Measurements from ENCODE around the gene PNP.
"Not testable (repeated sequence)": the region's sequence is repeated elsewhere in the genome, so short reads cannot be mapped to it uniquely, and the experiment has no call there.

The PNP gene

GRCh38 chr14:20469242-20469889, at the start of gene PNP:
TSS of gene PNP (plus strand) at chr14:20469406. CDS start at chr14:20469525, 119 bp downstream.
- DNase-seq, result peak; percentile 93

DNA sequence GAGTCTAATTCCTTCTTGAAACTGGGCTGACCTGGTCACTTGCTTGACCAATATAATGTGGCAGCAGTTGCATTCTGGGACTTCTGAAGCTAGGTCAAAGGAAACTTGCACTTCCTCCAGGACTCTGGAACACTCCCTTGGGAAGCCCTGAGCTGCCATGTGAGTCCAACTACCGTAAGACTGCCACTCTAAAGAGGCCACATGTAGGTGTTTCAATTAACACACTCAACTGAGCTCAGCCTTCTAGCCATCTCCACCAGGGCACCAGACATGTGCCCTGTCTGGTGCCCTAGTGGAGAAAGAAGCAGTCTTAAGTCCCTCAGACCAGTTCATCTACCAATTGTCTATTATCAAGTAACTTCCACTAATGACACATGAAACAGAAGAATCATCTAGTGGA, 49.8 kb upstream of the PNP start:
- no peak for DNase-seq

DNA sequence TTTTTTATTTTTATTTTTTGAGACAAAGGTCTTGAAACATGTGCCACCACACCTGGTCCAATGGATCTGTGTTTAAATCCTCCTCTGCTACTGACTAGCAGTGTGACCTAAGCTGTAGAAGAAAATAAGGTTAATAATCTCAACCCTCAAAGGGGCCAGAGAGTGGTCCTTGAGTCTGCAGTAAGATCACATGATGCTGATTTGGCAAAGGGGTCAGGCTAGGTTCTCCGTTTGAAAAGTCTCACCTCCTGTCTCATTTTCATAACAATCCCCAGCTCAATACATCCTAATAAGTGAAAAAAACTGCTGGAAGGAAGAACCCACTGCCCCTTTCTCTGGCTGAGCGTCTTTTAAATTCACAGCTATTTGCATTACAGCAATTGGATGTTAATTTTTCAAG, 47.9 kb upstream of the PNP start:
- no peak for DNase-seq

DNA sequence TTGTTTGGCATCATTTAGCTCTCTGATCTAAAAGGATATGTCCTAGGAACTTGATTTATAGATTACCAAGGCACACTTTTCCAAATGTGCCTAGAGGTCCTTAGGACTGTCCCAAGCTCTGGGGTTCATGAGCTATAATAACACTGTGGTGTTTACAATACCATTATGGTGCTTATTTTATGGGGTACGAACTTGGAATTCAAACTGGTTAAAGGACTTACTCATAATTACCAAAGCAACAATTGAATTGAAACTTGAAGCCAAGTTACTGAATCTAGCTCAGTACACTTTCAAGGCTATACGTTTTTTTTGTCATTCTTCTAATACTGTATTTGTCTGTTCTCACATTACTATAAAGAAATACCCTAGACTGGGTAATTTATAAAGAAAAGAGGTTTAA, 46.3 kb upstream of the PNP start:
- no peak for DNase-seq

DNA sequence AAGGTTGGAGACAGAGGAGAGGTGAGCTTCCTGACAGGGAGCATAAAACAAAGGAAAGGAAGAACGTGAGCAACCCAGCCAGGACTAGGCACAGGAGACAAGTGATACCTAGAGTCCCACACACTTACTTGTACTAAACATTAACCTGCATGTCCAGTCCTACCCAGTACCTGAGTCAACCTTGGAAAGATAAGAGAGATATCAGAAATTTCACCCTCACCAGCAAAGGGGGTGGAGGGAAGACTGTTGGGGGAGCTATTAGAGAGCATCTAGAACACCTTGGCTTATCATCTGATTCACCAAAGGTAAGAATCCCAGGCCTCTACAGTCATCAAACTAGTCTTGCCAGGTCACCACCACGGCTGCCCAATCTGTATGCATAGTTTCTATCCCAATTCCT, 44.4 kb upstream of the PNP start:
- DNase-seq, result no peak

DNA sequence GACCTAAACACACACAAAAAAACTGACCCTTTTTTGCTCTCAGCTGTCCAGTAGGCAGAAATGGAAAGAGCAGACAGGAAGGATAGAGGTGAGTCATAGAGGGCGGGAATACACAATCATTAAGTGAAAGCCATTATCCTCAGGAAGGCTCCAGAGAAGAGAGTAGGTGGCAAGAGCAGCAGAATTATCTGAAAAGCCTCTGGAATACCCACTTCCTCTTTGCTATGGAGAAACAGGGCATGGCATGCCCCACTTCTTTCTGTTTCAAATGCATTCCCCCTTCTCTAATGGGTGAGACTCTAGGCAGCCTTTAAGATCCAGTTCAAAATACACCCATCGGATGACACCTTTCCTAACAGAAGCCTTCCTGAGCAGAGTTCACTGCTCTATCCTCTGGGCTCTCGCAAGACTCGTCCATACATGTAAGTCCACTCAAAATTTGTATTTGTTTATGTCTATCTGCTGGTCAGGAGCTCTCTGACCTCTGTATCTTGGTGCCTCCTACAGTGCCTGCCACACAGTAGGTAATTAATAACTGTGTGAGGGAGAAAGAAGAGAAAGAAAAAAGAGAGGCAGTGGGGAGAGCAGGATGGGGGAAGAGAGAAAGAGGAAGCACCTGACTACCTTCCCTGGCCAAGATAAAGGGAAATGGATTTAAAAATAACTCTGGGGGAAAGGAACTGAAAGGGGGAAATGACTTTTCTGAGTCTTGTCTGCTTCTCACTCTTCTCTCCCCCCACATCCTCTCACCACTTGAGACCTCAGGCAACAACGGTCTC, 41.8 kb upstream of the PNP start:
- no peak for DNase-seq

- no peak for DNase-seq
These were observed 41.2 kb upstream of the PNP start for GRCh38 chr14:20428010-20428365.

- DNase-seq, result no peak
These were observed 40.4 kb upstream of the PNP start for GRCh38 chr14:20428802-20429201.

GRCh38 chr14:20429801-20430669, 39.2 kb upstream of the PNP start:
- no peak for DNase-seq

GRCh38 chr14:20434701-20435581, 34.3 kb upstream of the PNP start:
- DNase-seq, result no peak

- DNase-seq, result no peak
These were observed 33.4 kb upstream of the PNP start, which contains the start of gene KLHL33 for GRCh38 chr14:20435582-20436362. TSS of gene KLHL33 (minus strand) at chr14:20436166. CDS start at chr14:20435811, 355 bp downstream.

DNA sequence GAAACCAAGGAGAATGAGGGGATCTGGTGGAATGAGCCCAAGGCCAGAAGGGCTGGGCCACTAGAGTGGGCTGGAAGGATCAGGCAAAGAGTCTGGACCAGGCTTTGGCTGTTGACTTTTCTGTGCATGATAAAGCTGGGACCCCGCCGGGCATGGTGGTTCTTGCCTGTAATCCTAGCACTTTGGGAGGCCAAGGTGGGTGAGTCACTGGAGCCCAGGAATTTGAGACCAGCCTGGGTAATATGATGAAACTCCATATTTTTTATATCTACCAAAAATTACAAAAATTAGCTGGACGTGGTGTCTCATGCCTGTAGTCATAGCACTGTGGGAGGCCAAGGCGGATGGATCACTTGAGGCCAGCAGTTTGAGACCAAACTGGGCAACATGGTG, 32.8 kb upstream of the PNP start:
- DNase-seq, result no peak

DNA sequence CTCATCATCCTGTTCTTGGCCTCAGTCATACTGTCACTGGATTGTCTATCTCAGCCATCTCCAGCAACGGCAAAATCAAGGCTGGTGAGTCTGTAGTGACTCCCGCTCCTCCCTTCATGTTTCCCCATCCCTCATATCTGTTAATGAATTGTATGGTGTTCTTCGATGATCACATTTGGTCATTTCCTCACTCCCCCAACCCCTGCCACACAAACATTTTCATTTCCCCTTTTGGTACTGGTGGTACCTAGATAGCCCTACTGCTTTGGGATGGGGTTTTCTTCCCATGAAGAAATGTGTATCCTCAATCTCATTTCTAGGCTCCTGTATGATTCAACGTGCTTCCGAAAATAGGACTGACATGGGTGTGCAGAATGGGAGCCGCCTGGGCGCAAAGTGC, 30.5 kb upstream of the PNP start:
- DNase-seq, result no peak

DNA sequence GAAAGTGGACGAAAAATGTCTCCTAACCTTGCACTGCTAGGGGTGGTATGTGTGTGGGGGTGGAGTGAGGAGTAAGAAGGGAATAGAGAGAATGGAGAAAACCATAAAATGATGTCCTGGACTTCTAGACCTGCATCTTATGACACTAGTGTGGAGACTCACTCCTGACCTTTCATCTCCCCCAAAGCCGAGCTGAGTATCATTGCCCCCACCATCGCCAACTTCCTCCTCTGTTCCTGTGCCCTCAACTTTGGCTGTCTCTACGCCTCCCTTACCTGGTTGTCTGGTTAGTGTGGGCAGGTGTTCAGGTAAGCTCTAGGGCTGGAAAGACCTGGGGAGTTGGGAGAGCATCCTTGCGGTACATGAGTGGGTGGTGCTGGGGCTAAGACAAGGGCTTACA, 28.7 kb upstream of the PNP start:
- no peak for DNase-seq

GRCh38 chr14:20440882-20441281, 28.3 kb upstream of the PNP start:
- DNase-seq, result no peak

- no peak for DNase-seq
These were observed 27.7 kb upstream of the PNP start for GRCh38 chr14:20441461-20441860.

DNA sequence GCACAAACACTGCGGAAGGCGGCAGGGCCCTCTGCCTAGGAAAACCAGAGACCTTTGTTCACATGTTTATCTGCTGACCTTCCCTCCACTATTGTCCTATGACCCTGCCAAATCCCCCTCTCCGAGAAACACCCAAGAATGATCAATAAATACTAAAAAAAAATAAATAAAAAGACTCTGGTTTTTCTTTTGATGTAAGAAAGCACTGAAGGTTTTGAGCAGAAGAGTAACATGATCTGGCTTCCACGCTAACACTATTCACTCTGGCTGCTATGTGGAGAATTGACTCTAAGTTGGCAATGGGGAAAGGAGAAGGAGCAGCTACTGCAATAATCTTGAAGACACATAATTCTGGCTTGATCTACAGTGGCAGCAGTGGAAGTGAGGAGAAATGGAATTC, 25.6 kb upstream of the PNP start:
- not testable (repeated sequence) for DNase-seq

- DNase-seq, result no peak
These were observed 22.3 kb upstream of the PNP start for GRCh38 chr14:20446889-20447288.

DNA sequence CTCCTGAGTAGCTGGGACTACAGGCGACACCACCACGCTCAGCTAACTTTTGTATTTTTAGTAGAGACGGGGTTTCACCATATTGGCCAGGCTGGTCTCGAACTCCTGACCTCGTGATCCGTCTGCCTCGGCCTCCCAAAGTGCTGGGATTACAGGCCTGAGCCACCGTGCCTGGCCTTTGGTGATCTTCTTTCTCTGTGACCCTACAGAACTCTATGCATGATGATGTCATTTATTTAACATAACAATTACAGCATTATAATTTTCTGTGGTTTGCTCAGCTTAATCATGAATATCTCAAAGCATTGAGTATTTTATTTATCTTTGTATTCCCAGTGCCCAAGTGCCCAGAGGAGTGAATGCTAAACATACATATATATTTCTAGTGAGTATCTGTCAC, 16.4 kb upstream of the PNP start:
- not testable (repeated sequence) for DNase-seq

GRCh38 chr14:20454516-20455354, 14.5 kb upstream of the PNP start, which contains the start of the genes APEX1 and OSGEP:
TSS of gene APEX1 (plus strand) at chr14:20455226. CDS start at chr14:20455646, 420 bp downstream.
TSS of gene OSGEP (minus strand) at chr14:20454812. CDS start at chr14:20454683, 129 bp downstream.
- DNase-seq, result peak; percentile 98
